ENCODE results near the gene CUEDC1.

Gene CUEDC1

GRCh38 chr17:57839571-57839923 lies 115.7 kb downstream of the CUEDC1 start:
- no peak for DNase-seq (ENCODE audit: low read depth in 1 of 2, low spot score in 1 of 2)

GRCh38 chr17:57838857-57839570 lies 116.2 kb downstream of the CUEDC1 start:
- DNase-seq (ENCODE audit: low read depth in 1 of 2, low spot score in 1 of 2) = no peak

GRCh38 chr17:57838453-57838852 lies 116.8 kb downstream of the CUEDC1 start:
- no peak for DNase-seq (ENCODE audit: low read depth in 1 of 2, low spot score in 1 of 2)

GRCh38 chr17:57835333-57835900 lies 119.8 kb downstream of the CUEDC1 start:
- no peak for DNase-seq (ENCODE audit: low read depth in 1 of 2, low spot score in 1 of 2)

GRCh38 chr17:57834146-57834741 lies 121.0 kb downstream of the CUEDC1 start:
- DNase-seq (ENCODE audit: low read depth in 1 of 2, low spot score in 1 of 2) = no peak

- DNase-seq (ENCODE audit: low read depth in 1 of 2, low spot score in 1 of 2) = peak; percentile 30 to 58
Observed at GRCh38 chr17:57833179-57833939, 121.9 kb downstream of the CUEDC1 start.

GRCh38 chr17:57832314-57833178 lies 122.7 kb downstream of the CUEDC1 start:
- DNase-seq (ENCODE audit: low read depth in 1 of 2, low spot score in 1 of 2) = no peak

GRCh38 chr17:57830880-57831279 lies 124.3 kb downstream of the CUEDC1 start:
- DNase-seq (ENCODE audit: low read depth in 1 of 2, low spot score in 1 of 2) = no peak

GRCh38 chr17:57823469-57824401 lies 131.5 kb downstream of the CUEDC1 start:
- DNase-seq (ENCODE audit: low read depth in 1 of 2, low spot score in 1 of 2) = no peak

GRCh38 chr17:57819867-57820266 lies 135.3 kb downstream of the CUEDC1 start:
- no peak for DNase-seq (ENCODE audit: low read depth in 1 of 2, low spot score in 1 of 2)

GRCh38 chr17:57819285-57819684 lies 135.9 kb downstream of the CUEDC1 start:
- no peak for DNase-seq (ENCODE audit: low read depth in 1 of 2, low spot score in 1 of 2)

- no peak for DNase-seq (ENCODE audit: low read depth in 1 of 2, low spot score in 1 of 2)
Observed at GRCh38 chr17:57818066-57818465, 137.1 kb downstream of the CUEDC1 start.

- no peak for DNase-seq (ENCODE audit: low read depth in 1 of 2, low spot score in 1 of 2)
Observed at GRCh38 chr17:57817299-57817698, 137.9 kb downstream of the CUEDC1 start.

GRCh38 chr17:57814421-57814820 lies 140.8 kb downstream of the CUEDC1 start:
- DNase-seq (ENCODE audit: low read depth in 1 of 2, low spot score in 1 of 2) = no peak

- no peak for DNase-seq (ENCODE audit: low read depth in 1 of 2, low spot score in 1 of 2)
Observed at GRCh38 chr17:57811638-57812280, 143.5 kb downstream of the CUEDC1 start.
